ENCODE data around the gene SDK2.

Gene SDK2

DNA sequence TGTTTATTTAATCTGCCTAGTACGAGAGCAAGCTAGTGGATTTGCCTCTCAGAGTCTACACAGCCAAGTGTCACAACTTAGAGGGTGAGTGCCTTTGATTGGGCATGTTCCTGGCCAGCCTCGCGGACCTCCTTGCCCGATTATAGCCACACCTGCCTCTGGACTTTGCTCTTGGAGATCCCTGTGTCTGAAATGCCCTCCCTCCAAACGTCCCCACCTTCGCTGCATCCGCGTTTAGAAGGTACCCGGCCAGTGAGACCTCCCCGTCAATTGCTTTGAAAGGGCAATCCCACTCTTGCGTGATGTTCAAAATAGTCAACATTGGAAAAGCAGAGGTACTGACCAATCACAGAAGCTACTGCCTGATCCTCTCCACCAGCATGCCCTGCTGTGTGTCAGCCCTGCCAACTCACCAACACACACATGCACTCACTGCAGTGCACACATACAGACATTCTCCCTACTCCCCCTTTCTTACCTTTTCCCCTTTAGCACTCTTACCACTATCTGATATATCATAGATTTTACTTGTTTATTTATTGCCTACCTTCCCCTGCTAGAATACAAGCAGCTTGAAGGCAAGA is 6.5 kb upstream of the SDK2 start:
- FAIRE-seq: no peak

DNA sequence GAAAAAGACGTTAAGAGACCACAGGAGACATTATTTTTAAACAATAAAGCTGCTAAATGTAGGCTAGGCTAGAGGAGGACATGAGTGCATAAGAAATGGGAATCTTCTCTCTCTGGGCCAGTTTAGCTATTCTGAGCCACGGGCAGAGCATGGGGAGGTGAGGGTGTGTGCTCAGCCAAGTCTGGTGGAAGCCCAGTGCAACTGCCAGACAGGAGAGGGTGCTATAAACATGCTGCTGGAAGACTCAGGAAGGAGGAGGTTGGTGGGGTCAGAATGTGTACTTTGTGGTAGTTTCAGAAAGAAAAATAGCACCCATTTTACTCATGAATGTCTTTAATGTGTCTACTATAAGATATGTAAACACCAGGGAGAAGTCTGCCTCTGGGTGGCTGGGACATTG is 5.9 kb upstream of the SDK2 start:
- FAIRE-seq: no peak

DNA sequence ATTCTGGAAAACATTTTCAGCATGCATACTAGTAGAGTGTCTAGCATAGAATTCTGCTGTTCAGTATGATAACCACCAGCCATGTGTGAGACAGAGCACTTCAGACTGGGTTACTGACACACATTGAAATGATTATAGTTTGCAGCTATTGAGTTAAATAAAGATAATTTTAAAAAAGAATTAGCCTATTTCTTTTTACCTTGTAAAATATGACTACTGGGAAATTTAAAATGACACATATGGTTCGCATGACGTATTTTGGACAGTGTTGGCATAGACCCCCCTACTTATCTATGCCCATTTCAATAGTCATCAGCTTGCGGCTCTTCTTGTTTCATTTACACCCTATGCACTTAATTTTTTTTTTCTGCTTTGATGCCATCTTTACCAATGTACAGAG is 4.7 kb upstream of the SDK2 start:
- FAIRE-seq: no peak

DNA sequence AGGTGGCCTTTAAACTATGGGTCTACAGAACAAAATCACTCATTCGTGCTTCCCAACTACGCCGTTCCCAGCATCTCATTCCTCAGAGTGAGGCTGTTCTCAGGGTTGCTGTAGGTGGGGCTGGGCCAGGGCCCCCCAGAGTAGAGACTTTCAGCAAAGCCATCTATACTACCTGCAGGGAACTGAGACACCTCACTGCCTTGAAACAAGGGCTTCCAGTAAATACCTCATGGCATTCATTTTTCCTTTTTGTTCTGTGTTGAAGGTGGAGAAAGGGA is 4.2 kb upstream of the SDK2 start:
- FAIRE-seq: no peak

DNA sequence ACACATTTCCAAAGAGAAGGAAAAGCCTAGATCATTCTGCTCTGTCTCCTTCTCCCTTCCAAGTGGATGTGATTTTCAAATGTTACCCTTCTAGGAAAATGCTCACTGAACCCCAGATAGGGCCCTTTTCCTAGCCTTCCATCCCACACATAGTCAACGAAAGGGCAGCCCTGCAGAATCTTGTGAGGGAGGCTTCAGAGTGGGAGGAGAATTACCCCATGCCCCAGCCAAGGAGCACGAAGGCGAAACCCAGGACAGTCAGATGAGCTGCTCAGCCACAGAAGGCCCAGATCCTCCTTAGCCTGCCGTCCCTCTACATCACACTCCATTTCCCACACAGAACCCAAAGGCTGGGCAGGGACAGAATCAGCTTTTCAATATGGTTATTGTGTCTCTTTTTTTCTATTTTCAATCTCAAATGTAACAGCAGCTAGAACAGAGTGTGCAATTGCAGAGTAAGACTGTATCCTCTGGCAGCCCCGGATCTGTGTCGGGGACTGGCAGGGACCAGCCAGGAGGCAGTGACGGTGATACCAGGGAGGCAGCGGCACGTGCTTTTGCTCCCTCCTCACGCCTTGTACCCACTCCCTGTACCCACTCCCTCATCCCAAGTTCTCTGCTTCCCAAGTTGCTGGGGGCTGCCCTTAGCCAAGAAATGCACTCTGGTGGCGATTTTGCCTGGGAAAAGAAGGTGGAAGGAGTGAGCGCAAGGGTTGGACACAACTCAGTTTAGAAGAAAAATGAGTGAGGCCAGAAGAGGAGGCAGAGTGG is 3.7 kb upstream of the SDK2 start:
- FAIRE-seq: no peak

GRCh38 chr17:73647301-73647695 is 3.1 kb upstream of the SDK2 start:
- no peak for FAIRE-seq

- FAIRE-seq: no peak
These were observed 2.4 kb upstream of the SDK2 start for GRCh38 chr17:73646409-73647300.

GRCh38 chr17:73645050-73645871 is 1.0 kb upstream of the SDK2 start:
- no peak for FAIRE-seq

GRCh38 chr17:73643852-73644144 is 447 bp downstream of the SDK2 start:
- no peak for FAIRE-seq

DNA sequence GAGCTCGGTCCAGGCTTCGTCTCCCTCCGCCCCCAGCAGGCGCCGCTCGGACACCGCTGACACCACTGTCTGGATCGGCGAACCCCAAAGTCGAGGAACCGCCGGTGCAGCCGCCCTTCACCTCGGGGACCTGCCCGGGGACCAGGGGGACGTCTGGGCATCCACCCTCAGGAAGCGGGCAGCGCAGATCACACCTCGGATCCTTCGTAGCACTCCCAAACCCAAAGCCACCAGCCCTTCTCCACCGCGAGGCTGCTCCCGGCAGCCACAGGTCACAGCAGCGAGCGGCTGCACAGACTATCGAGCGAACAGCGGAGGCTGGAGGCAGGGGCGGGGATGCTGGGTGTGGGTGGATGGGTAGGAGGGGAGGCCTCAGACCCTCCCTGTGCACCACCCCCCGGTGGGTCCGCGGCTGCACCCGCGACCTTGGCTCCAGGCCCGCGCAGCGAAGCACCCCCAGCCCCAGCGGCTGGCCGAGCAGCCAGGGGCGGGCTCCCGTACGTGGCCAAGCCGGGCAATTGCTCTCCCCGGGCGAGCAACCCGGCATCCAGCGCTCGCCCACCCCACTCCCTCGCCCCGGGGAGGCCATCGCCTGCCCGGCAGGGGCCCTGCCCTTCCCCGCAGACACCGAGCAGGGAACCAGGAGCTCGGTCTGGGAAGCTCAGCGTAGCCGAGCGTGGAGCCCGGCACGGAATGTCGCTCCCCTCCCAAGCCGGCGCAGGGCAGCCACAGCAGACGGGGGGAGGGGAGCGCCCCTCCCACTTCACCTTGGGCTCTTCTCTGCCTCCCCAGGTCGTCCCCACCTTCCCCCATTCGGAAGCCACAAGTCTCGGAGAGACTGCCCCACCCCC is 1.0 kb downstream of the SDK2 start:
- FAIRE-seq: no peak

DNA sequence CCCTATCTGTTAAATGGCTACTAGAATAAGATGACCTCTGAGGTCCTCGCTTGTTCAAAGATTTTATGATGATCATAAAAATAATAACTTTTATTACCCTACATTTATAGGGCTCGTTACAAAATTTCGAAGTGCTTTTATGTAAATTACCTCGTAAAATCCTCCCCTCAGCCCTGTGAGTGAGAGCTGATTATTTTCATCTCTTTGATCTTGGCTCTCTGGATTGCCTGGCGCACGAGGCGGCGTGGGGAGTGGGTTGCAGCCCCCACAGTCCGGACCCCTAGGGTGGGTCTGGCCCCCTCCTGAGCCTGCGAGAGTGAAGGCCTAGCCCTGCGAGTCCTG is 1.6 kb downstream of the SDK2 start:
- FAIRE-seq: no peak

GRCh38 chr17:73641826-73642600 is 2.2 kb downstream of the SDK2 start:
- FAIRE-seq: no peak

- no peak for FAIRE-seq
These were observed 3.6 kb downstream of the SDK2 start for GRCh38 chr17:73640691-73641090.

DNA sequence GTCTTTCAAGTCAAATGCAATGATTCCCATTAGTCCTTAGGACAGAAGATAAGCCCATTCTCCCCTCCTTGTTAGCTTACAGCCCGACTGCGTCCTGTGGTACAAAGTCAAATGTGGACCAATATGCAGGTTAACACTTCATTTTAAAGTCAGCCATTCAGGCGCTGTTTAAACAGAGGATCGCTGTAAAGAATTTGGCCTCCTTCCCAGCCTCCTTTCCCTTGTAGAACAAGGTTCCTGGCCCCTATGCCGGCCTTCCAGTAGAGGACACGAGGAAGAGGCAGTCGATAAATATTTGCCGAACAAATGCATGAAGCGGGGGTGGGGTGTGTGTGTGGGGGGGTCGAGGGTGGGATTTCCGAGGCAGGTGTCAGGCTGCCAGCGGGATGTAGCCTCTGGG is 4.3 kb downstream of the SDK2 start:
- FAIRE-seq: no peak

GRCh38 chr17:73639322-73639721 is 4.9 kb downstream of the SDK2 start:
- FAIRE-seq: no peak

GRCh38 chr17:73638556-73638955 is 5.7 kb downstream of the SDK2 start:
- no peak for FAIRE-seq

GRCh38 chr17:73637866-73638265 is 6.4 kb downstream of the SDK2 start:
- FAIRE-seq: no peak

DNA sequence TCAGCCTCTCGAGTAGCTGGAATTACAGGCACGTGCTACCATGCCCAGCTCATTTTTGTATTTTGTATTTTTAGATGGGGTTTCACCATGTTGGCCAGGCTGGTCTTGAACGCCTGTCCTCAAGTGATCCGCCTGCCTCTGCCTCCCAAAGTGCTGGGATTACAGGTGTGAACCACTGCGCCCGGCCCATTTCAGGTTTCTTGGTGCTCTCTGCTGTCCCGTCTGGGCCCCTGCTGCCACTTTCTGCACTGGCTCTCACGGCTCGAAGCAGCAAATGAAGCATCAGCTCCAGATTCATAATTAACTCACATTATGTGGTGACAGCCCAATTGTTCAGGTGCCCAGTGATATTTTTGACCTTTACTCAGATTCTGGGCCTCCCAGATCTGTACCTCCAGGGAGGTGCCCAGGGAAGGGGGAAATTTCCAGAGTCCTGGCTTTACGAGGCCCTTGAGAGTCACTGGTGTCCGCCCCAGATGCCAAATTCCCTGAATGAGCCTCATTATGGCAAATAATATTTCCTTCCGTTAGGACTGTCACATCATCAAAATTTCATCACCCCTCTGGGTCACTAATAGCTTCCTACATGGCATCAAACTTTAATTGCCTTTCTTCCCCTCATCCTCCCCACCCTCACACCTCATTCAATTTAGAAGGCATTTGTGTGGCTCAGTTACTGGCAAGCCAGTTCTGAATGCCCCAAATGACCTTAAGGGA is 9.0 kb downstream of the SDK2 start:
- FAIRE-seq: no peak

DNA sequence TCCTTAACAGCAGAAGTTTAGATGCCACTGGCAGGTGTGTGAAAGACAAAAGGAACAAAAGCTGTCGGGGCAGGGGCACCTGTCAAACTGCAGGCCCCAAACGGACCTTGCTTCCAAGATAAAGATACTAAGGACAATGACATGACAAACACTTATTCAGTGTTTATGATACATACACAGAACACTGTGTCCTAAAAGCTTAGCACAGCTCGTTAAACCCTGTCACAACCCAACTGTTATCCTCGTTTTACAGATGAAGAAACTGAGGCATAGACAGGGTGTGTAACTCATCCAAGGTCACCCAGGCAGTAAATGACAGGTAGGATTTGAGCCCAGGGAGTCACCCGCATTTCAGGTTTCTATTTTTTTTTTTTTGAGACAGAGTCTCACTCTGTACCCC is 9.6 kb downstream of the SDK2 start:
- no peak for FAIRE-seq

GRCh38 chr17:73633736-73634135 is 10.5 kb downstream of the SDK2 start:
- no peak for FAIRE-seq

- no peak for FAIRE-seq
These were observed 11.7 kb downstream of the SDK2 start for GRCh38 chr17:73632513-73632912.

All from islet of Langerhans (tissue), 1 donor.